HL-60 (cell line): ENCODE results near the gene OPTN.
"Not testable (repeated sequence)": the region's sequence is repeated elsewhere in the genome, so short reads cannot be mapped to it uniquely, and the experiment has no call there.

ENCODE experiments used
- DNase-seq, 2 experiments: peaks; one replicate each; pipeline ENCODE4 v3.0.0-alpha.2; 2010 to 2020; ENCODE audit warnings: low read depth in 1 of 2, low spot score in 1 of 2
- H3K27ac ChIP-seq: fragments of 250-450 bp; sonication (Bioruptor Pico); replicated peaks from 2 replicates; pipeline ENCODE4 v1.5.1; 2020; ENCODE audit warnings: mild to moderate bottlenecking, moderate library complexity
- H3K27me3 ChIP-seq: fragments of 250-450 bp; sonication (Bioruptor Pico); 2 replicates; pipeline ENCODE4 v1.5.1; 2021; ENCODE audit warnings: mild to moderate bottlenecking, moderate library complexity; ENCODE audit not compliant: insufficient read depth, poor library complexity, severe bottlenecking
- H3K4me3 ChIP-seq: replicated peaks from 2 replicates; pipeline ENCODE4 v1.5.1; 2011; ENCODE audit warnings: mild to moderate bottlenecking, control low read depth, low read length; ENCODE audit not compliant: insufficient read depth
- GABPA ChIP-seq: IDR thresholded peaks from 2 replicates; pipeline ENCODE4 v1.6.1; 2012; ENCODE audit warnings: low read depth
- POLR2AphosphoS5 ChIP-seq: IDR thresholded peaks from 2 replicates; pipeline ENCODE4 v1.6.1; 2012; ENCODE audit warnings: low read depth
- SPI1 ChIP-seq: IDR thresholded peaks from 2 replicates; pipeline ENCODE4 v1.6.1; 2012; ENCODE audit warnings: low read depth, mild to moderate bottlenecking, borderline replicate concordance
- TF ChIP-seq, protein P1 (sequence below): IDR thresholded peaks from 2 replicates; pipeline ENCODE4 v1.6.1; 2012; ENCODE audit warnings: low read depth; ENCODE audit not compliant: insufficient replicate concordance
- TF ChIP-seq, protein P2 (sequence below): IDR thresholded peaks from one replicate; pipeline ENCODE4 v1.5.1; 2011; ENCODE audit warnings: low read length, control low read depth, inconsistent platforms; ENCODE audit not compliant: insufficient read depth

Gene OPTN

DNA sequence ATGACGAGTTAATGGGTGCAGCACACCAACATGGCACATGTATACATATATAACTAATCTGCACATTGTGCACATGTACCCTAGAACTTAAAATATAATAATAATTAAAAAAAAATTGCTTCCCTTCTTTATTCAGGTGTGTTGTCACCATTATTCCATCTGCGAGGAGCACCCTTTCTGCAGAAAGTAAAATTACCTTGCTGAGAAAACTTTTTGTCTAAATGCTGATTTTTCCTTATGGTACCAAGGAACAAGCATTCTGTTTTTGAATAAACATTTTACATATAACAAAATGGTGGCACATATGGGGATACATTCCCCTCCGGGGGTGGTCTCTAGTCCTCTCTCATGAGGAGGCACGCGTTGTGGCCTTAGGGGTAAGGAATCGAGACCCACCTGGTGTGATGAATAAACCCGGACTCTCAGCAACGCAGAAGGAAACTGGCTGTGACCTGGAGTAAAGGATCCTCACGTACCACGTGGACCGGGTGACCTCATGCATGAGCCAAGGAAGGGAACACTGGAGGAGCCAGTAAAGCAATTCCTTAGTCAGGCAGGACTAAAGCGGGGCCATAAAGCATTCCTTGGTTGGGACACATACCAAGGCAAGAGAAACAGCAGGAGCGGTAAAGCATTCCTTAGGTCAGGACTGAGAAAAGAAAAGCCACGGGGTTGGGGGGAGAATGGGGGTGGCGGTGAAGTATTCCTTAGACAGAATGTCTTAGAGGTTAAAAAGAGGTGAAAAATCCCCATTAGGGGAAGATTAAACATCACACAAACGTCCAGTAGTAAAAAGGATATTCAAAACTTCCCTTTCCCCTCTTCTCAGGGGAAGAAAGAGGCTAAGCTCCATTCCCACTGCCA lies 20.8 kb upstream of the OPTN start:
- Histone ChIP-seq H3K27me3 (no peaks in the 10 kb centered on the region), H3K27ac (no peak overlapping the region), H3K4me3 (no peak overlapping the region)
- no peak for DNase-seq
- TF ChIP-seq, protein P1, sequence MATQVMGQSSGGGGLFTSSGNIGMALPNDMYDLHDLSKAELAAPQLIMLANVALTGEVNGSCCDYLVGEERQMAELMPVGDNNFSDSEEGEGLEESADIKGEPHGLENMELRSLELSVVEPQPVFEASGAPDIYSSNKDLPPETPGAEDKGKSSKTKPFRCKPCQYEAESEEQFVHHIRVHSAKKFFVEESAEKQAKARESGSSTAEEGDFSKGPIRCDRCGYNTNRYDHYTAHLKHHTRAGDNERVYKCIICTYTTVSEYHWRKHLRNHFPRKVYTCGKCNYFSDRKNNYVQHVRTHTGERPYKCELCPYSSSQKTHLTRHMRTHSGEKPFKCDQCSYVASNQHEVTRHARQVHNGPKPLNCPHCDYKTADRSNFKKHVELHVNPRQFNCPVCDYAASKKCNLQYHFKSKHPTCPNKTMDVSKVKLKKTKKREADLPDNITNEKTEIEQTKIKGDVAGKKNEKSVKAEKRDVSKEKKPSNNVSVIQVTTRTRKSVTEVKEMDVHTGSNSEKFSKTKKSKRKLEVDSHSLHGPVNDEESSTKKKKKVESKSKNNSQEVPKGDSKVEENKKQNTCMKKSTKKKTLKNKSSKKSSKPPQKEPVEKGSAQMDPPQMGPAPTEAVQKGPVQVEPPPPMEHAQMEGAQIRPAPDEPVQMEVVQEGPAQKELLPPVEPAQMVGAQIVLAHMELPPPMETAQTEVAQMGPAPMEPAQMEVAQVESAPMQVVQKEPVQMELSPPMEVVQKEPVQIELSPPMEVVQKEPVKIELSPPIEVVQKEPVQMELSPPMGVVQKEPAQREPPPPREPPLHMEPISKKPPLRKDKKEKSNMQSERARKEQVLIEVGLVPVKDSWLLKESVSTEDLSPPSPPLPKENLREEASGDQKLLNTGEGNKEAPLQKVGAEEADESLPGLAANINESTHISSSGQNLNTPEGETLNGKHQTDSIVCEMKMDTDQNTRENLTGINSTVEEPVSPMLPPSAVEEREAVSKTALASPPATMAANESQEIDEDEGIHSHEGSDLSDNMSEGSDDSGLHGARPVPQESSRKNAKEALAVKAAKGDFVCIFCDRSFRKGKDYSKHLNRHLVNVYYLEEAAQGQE, result no peak
- TF ChIP-seq, protein P2, sequence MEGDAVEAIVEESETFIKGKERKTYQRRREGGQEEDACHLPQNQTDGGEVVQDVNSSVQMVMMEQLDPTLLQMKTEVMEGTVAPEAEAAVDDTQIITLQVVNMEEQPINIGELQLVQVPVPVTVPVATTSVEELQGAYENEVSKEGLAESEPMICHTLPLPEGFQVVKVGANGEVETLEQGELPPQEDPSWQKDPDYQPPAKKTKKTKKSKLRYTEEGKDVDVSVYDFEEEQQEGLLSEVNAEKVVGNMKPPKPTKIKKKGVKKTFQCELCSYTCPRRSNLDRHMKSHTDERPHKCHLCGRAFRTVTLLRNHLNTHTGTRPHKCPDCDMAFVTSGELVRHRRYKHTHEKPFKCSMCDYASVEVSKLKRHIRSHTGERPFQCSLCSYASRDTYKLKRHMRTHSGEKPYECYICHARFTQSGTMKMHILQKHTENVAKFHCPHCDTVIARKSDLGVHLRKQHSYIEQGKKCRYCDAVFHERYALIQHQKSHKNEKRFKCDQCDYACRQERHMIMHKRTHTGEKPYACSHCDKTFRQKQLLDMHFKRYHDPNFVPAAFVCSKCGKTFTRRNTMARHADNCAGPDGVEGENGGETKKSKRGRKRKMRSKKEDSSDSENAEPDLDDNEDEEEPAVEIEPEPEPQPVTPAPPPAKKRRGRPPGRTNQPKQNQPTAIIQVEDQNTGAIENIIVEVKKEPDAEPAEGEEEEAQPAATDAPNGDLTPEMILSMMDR, result no peak

DNA sequence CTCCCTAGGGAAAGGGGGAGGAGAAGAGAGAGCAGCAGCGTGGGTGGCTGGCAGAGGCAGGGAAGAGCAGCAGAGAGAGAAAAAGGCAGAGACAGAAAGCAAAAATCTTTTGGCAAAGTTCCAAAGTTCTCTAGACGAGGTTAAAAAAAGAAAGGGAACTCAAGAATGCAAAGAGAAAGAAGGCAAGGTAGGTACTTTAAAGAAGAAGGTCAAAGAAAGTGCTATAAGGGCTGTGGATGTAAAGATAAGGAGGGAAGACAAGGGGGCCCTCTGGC lies 20.2 kb upstream of the OPTN start:
- Histone ChIP-seq H3K27me3 (no peaks in the 10 kb centered on the region), H3K4me3 (no peak overlapping the region), H3K27ac (no peak overlapping the region)
- TF ChIP-seq SPI1 (no peak), POLR2AphosphoS5 (no peak), GABPA (no peak)
- TF ChIP-seq, protein P2, result no peak
- TF ChIP-seq, protein P1, result no peak
- DNase-seq, result no peak

DNA sequence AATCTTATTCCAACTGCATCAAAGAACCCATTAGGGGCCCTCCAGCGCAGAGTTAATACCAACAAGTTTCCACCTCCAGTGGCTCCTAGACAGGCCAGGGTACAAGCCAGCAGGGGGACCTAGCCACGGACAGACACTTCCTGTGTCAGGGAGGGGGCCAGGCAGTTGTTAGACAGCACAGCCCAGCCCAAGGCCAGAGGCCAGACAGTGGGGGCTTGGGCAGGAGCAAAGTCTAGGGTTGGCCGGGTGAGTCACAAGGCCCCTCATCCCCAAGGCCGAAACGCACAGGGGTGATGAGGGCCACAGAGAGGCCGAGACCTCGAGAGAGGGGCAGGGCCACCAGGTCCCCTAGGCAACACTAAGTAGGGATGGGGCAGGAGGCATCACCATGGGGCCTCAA lies 19.3 kb upstream of the OPTN start:
- Histone ChIP-seq H3K4me3 (no peak overlapping the region), H3K27ac (no peak overlapping the region), H3K27me3 (no peaks in the 10 kb centered on the region)
- no peak for DNase-seq
- TF ChIP-seq, protein P1, result no peak
- TF ChIP-seq POLR2AphosphoS5, result no peak
- TF ChIP-seq, protein P2, result no peak
- no peak for TF ChIP-seq SPI1
- no peak for TF ChIP-seq GABPA

DNA sequence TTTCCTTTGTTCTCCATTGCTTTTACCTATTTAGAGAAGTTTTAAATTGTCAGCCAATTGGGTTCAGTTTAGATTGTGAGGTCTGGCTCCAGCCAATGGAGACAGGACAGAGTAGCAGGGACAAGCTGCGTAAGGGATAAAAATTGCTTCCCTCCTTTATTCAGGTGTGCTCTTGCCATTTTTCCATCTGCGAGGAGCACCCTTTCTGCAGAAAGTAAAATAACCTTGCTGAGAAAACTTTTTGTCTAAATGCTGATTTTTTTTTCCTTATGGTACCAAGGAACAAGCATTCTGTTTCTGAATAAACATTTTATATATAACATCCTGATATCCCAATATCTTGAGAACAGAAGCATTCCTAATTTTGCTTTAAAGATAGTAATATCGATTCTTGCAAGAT lies 16.3 kb upstream of the OPTN start:
- DNase-seq, H3K4me3 ChIP-seq, H3K27me3 ChIP-seq, H3K27ac ChIP-seq: not testable (repeated sequence)
